Gastrocnemius medialis (tissue), 4 donors: ENCODE data around the gene GPBP1. TPM values are rescaled to one million over a fixed set of nuclear protein-coding genes. Genes with fewer than 3 reads are reported as not detected.

Source experiments
- ATAC-seq, 2 donors: fragments of 150-250 bp; one replicate each; pipeline ENCODE4 v1.9.1; 2016
- DNase-seq, 2 donors: peaks; one replicate each; pipeline ENCODE4 v3.0.0-alpha.2; 2019
- H3K27ac ChIP-seq, 4 donors: fragments of 200-600 bp; sonication (generic); 1 replicate in 1 of 4; 2 replicates in 3 of 4; pipeline ENCODE4 v1.5.1; 2016 to 2018; ENCODE audit warnings: mild to moderate bottlenecking in 2 of 4, moderate library complexity in 1 of 4
- H3K27me3 ChIP-seq, 3 donors: fragments of 200-600 bp; sonication (generic) in 2 of 3; 1 replicate in 1 of 3; 2 replicates in 2 of 3; pipeline versions ENCODE4 v1.5.1 to v1.6.0; 2016 to 2019; ENCODE audit warnings: mild to moderate bottlenecking in 1 of 3, moderate library complexity in 1 of 3
- H3K36me3 ChIP-seq, 2 donors: fragments of 200-600 bp; sonication (generic) in 1 of 2; one replicate each; pipeline ENCODE4 v1.5.1; 2017 to 2018
- H3K4me1 ChIP-seq, 2 donors: fragments of 200-600 bp; sonication (generic) in 1 of 2; one replicate each; pipeline ENCODE4 v1.5.1; 2016 to 2017; ENCODE audit warnings: mild to moderate bottlenecking in 2 of 2
- H3K4me3 ChIP-seq, 4 donors: fragments of 200-600 bp; sonication (generic) in 3 of 4; 1 replicate in 1 of 4; 2 replicates in 3 of 4; pipeline ENCODE4 v1.5.1; 2016 to 2019; ENCODE audit warnings: mild to moderate bottlenecking in 2 of 4
- H3K9me3 ChIP-seq, 3 donors: fragments of 200-600 bp; sonication (generic) in 2 of 3; 1 replicate in 1 of 3; 2 replicates in 2 of 3; pipeline ENCODE4 v1.5.1; 2016 to 2019
- CTCF ChIP-seq, 5 experiments: fragments of 450-650 bp in 3 of 5; fragments of 200-600 bp in 2 of 5; sonication (generic) in 2 of 5; IDR thresholded peaks in 4 of 5; conservative IDR thresholded peaks in 1 of 5; 1 replicate in 4 of 5; 2 replicates in 1 of 5; pipeline ENCODE4 v1.5.1; 2016 to 2019; ENCODE audit warnings: antibody characterized with exemption in 5 of 5, mild to moderate bottlenecking in 3 of 5, moderate library complexity in 3 of 5
- POLR2A ChIP-seq, 2 donors: fragments of 450-650 bp; IDR thresholded peaks; one replicate each; pipeline ENCODE4 v1.6.1; 2017; ENCODE audit warnings: antibody characterized with exemption in 2 of 2, mild to moderate bottlenecking in 2 of 2, moderate library complexity in 2 of 2
- in situ Hi-C, 4 donors: fragments of 200-750 bp; cut with MboI; loops; one replicate each; pipeline versions ENCODE4 v1.15.0 to v1.8.0; 2017; ENCODE audit warnings: low sequenced_read_pairs in 4 of 4
- intact Hi-C: fragments of 100-400 bp; cut with DNase I; formaldehyde crosslinking; loops from one replicate; pipeline ENCODE4 v1.15.1; 2023; ENCODE audit warnings: low total_unique reads
- total RNA-seq, 4 donors: library from RNA; depleted of rRNA; stranded (reverse); fragments of >200 nt; gene quantifications; one replicate each; pipeline versions ENCODE4 v1.1.0 to v1.2.3, GENCODE V29; 2016

The GPBP1 gene
- total RNA-seq, 4 donors from 2014 or later, result 40.4 to 58.0 (median 50.5) TPM

GRCh38 chr5:57179262-57180200, 5.7 kb downstream of the GPBP1 start:
- Histone ChIP-seq H3K9me3 (no peaks in the 10 kb centered on the region), H3K4me1 (peaks cover 68 to 69% of the 10 kb centered on the region in 2 donors), H3K27me3 (no peaks in the 10 kb centered on the region), H3K4me3 (peak overlapping the region; percentile 84 to 99 (median 92)), H3K36me3 (peaks cover 0 to 8% of the 10 kb centered on the region in 2 donors), H3K27ac (peak overlapping the region; percentile 56 to 100 (median 60))
- DNase-seq, result peak in 1 of 2 donors; percentile 42
- TF ChIP-seq POLR2A (IDR thresholded peaks at IDR 0.05), result no peak
- no peak for TF ChIP-seq CTCF (IDR thresholded peaks at IDR 0.05 in 4 of 5, conservative IDR thresholded peaks at IDR 0.05 in 1 of 5)
- peak; percentile 50 to 63 for ATAC-seq
- in situ Hi-C loops, result loop anchor here in 2 of 4 donors (25.0 kb wide), 1 partner anchor 1192 kb away; the partner anchor contains the start of gene IL6ST (in 2 of the 2)
- intact Hi-C loops, result no loop called here

- TF ChIP-seq POLR2A (IDR thresholded peaks at IDR 0.05), result no peak
- TF ChIP-seq CTCF (IDR thresholded peaks at IDR 0.05 in 4 of 5, conservative IDR thresholded peaks at IDR 0.05 in 1 of 5), result no peak
- in situ Hi-C loops, result loop anchor here in 2 of 4 donors (25.0 kb wide), 1 partner anchor 1194 kb away; the partner anchor contains the start of gene IL6ST (in 2 of the 2)
- no peak overlapping the region for H3K27ac ChIP-seq
- peaks cover 73 to 78% of the 10 kb centered on the region in 2 donors for H3K4me1 ChIP-seq
- DNase-seq (no peak), ATAC-seq (no peak)
- peaks cover 0 to 8% of the 10 kb centered on the region in 2 donors for H3K36me3 ChIP-seq
- no peaks in the 10 kb centered on the region for H3K27me3 ChIP-seq
- H3K4me3 ChIP-seq, result peak overlapping the region in 1 of 4 donors; percentile 3
- intact Hi-C loops, result no loop called here
- H3K9me3 ChIP-seq, result no peaks in the 10 kb centered on the region
Observed at GRCh38 chr5:57181154-57181553, 7.3 kb downstream of the GPBP1 start.

- intact Hi-C loops (no loop called here), in situ Hi-C loops (loop anchor here in 2 of 4 donors (25.0 kb wide), 1 partner anchor 1197 kb away; the partner anchor contains the start of gene IL6ST (in 2 of the 2))
- TF ChIP-seq POLR2A (IDR thresholded peaks at IDR 0.05) (no peak), CTCF (IDR thresholded peaks at IDR 0.05 in 4 of 5, conservative IDR thresholded peaks at IDR 0.05 in 1 of 5) (no peak)
- Histone ChIP-seq H3K4me1 (peaks cover 75 to 85% of the 10 kb centered on the region in 2 donors), H3K27ac (no peak overlapping the region), H3K9me3 (no peaks in the 10 kb centered on the region), H3K27me3 (no peaks in the 10 kb centered on the region), H3K36me3 (peaks cover 0 to 8% of the 10 kb centered on the region in 2 donors), H3K4me3 (no peak overlapping the region)
- no peak for DNase-seq
- no peak for ATAC-seq
Observed at GRCh38 chr5:57184322-57184721, 10.5 kb downstream of the GPBP1 start.

GRCh38 chr5:57185313-57185712, 11.5 kb downstream of the GPBP1 start:
- H3K36me3 ChIP-seq, result peaks cover 0 to 8% of the 10 kb centered on the region in 2 donors
- H3K4me1 ChIP-seq, result peaks cover 75 to 84% of the 10 kb centered on the region in 2 donors
- H3K4me3 ChIP-seq, result peak overlapping the region in 1 of 4 donors; percentile 24
- TF ChIP-seq CTCF (IDR thresholded peaks at IDR 0.05 in 4 of 5, conservative IDR thresholded peaks at IDR 0.05 in 1 of 5) (no peak), POLR2A (IDR thresholded peaks at IDR 0.05) (no peak)
- intact Hi-C loops, result no loop called here
- in situ Hi-C loops, result loop anchor here in 2 of 4 donors (25.0 kb wide), 1 partner anchor 1198 kb away; the partner anchor contains the start of gene IL6ST (in 2 of the 2)
- H3K27me3 ChIP-seq, result no peaks in the 10 kb centered on the region
- no peak overlapping the region for H3K27ac ChIP-seq
- DNase-seq (no peak), ATAC-seq (no peak)
- no peaks in the 10 kb centered on the region for H3K9me3 ChIP-seq
